GM18498 (cell line): Measurements from ENCODE around the gene MMP8.

Experiments used
- ATAC-seq: cut with Tn5 transposase; IDR thresholded peaks from one replicate; pipeline ENCODE4 v1.9.1; 2021; ENCODE audit warnings: mild to moderate bottlenecking, moderate library complexity; ENCODE audit not compliant: unreplicated experiment

Gene MMP8

DNA sequence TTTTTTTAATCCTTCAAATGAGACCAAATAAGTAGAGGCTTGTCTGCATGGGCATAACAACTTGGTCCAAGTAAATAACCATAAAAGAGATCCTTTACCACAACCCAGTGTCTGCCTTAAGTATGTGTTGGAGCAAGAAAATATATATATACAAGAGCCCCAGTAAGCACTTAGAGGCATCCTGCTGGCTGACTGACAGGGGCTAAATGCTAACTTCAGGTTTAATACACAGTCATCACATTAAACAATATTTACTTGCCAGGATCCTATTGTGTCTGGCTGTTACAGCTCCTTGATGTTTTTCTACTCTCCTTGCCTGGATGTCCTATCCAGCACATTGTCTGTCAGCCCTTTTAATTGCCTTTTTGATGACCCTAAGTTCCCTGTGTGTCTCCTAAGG, 62.1 kb downstream of the MMP8 start:
- ATAC-seq, result no peak
